B cell (primary cell): ENCODE measurements around the gene LUM. TPM values are rescaled to one million over a fixed set of nuclear protein-coding genes. Genes with fewer than 3 reads are reported as not detected.

ENCODE experiments used
- ATAC-seq: fragments of 200-7000 bp; cut with Tn5 transposase; one replicate; pipeline ENCODE4 v1.10.0; 2021; ENCODE audit warnings: low read depth, mild to moderate bottlenecking, moderate number of reproducible peaks, moderate library complexity
- CTCF ChIA-PET: fragments of 350-600 bp; sonication (Branson Sonifier 250); formaldehyde crosslinking; loops from one replicate; lab custom pipeline; 2021; ENCODE audit warnings: antibody characterized with exemption, inconsistent platforms; lab: Charles Lee
- POLR2A ChIA-PET: fragments of 350-600 bp; sonication (Branson Sonifier 250); formaldehyde crosslinking; loops from one replicate; lab custom pipeline; 2021; ENCODE audit warnings: antibody characterized with exemption; lab: Charles Lee
- DNase-seq: peaks from one replicate; pipeline ENCODE4 v3.0.0; 2013
- H2AFZ ChIP-seq: 2 replicates; pipeline ENCODE4 v1.6.1; 2012; ENCODE audit warnings: mild to moderate bottlenecking, low read depth, low read length; ENCODE audit not compliant: insufficient read depth, poor library complexity, severe bottlenecking
- H3K27ac ChIP-seq, 2 donors: 1 replicate in 1 of 2; 2 replicates in 1 of 2; pipeline ENCODE4 v1.5.1; 2012 to 2013; ENCODE audit warnings: low read length in 2 of 2, mild to moderate bottlenecking in 2 of 2, moderate library complexity in 1 of 2
- H3K27me3 ChIP-seq, 4 experiments: fragments of 200-600 bp in 1 of 4; sonication (generic) in 1 of 4; replicated peaks in 1 of 4; 1 replicate in 2 of 4; 2 replicates in 2 of 4; pipeline versions ENCODE4 v1.6.1 to v1.7.0; 2013 to 2016; ENCODE audit warnings: low read length in 3 of 4, mild to moderate bottlenecking in 2 of 4, mixed read lengths in 1 of 4, moderate library complexity in 1 of 4; ENCODE audit not compliant: insufficient read depth in 4 of 4, control insufficient read depth in 3 of 4; ENCODE audit errors: control extremely low read depth in 1 of 4
- H3K36me3 ChIP-seq, 2 experiments: replicated peaks in 1 of 2; 1 replicate in 1 of 2; 2 replicates in 1 of 2; pipeline versions ENCODE4 v1.6.1 to v1.7.1; 2013; ENCODE audit warnings: low read length in 1 of 2; ENCODE audit not compliant: insufficient read depth in 2 of 2, control insufficient read depth in 1 of 2; ENCODE audit errors: control extremely low read depth in 1 of 2, extremely low read depth in 1 of 2
- H3K4me1 ChIP-seq, 2 donors: fragments of 200-600 bp in 1 of 2; sonication (generic) in 1 of 2; 1 replicate in 1 of 2; 2 replicates in 1 of 2; pipeline versions ENCODE4 v1.5.1 to v1.6.1; 2013 to 2017; ENCODE audit warnings: low read length in 2 of 2; ENCODE audit not compliant: control insufficient read depth in 2 of 2, insufficient read depth in 2 of 2
- H3K4me2 ChIP-seq: replicated peaks from 2 replicates; pipeline ENCODE3; 2012; ENCODE audit warnings: mild to moderate bottlenecking, low read depth, low read length; ENCODE audit not compliant: poor library complexity, severe bottlenecking
- H3K4me3 ChIP-seq, 5 experiments: fragments of 200-600 bp in 1 of 5; sonication (generic) in 1 of 5; 1 replicate in 3 of 5; 2 replicates in 2 of 5; pipeline versions ENCODE4 v1.5.1 to v1.7.0; 2011 to 2016; ENCODE audit warnings: low read length in 4 of 5, mild to moderate bottlenecking in 4 of 5, low read depth in 2 of 5, control low read depth in 1 of 5, moderate library complexity in 1 of 5; ENCODE audit not compliant: insufficient read depth in 1 of 5; ENCODE audit errors: control extremely low read depth in 1 of 5, extremely low read depth in 1 of 5
- H3K79me2 ChIP-seq: fragments of 200-600 bp; sonication (generic); one replicate; pipeline ENCODE4 v1.6.0; 2016; ENCODE audit warnings: low read length; ENCODE audit not compliant: control insufficient read depth, insufficient read depth
- H3K9ac ChIP-seq: fragments of 200-600 bp; sonication (generic); 2 replicates; pipeline ENCODE4 v1.6.1; 2017; ENCODE audit warnings: mild to moderate bottlenecking, low read length, moderate library complexity
- H3K9me3 ChIP-seq, 3 donors: one replicate each; pipeline versions ENCODE4 v1.6.1 to v1.7.1; 2013; ENCODE audit warnings: low read length in 2 of 3; ENCODE audit not compliant: control insufficient read depth in 2 of 3, insufficient read depth in 1 of 3; ENCODE audit errors: control extremely low read depth in 1 of 3
- H4K20me1 ChIP-seq: 2 replicates; pipeline ENCODE4 v1.6.0; 2012; ENCODE audit warnings: mild to moderate bottlenecking, low read length; ENCODE audit not compliant: insufficient read depth, control insufficient read depth, poor library complexity, severe bottlenecking
- H3K27ac Mint-ChIP-seq: one replicate; pipeline ENCODE4 v1.8.0; 2021; ENCODE audit warnings: mixed read lengths
- H3K27me3 Mint-ChIP-seq: one replicate; pipeline ENCODE4 v1.8.0; 2021; ENCODE audit warnings: mixed read lengths
- H3K4me1 Mint-ChIP-seq: one replicate; pipeline ENCODE4 v1.8.0; 2021; ENCODE audit warnings: mixed read lengths
- H3K4me3 Mint-ChIP-seq: one replicate; pipeline ENCODE4 v1.8.0; 2021; ENCODE audit warnings: mixed read lengths
- H3K9me3 Mint-ChIP-seq: one replicate; pipeline ENCODE4 v1.8.0; 2022; ENCODE audit warnings: mixed read lengths; ENCODE audit not compliant: insufficient read depth
- EZH2 ChIP-seq: IDR thresholded peaks from 2 replicates; pipeline ENCODE4 v1.6.1; 2012; ENCODE audit warnings: borderline replicate concordance, low read depth, mild to moderate bottlenecking, moderate library complexity, low read length; ENCODE audit not compliant: insufficient read depth, poor library complexity, severe bottlenecking
- WGBS: methylation state at CpG from one replicate; pipeline ENCODE4 v1.1.5; 2013; ENCODE audit warnings: missing lambda C conversion rate; ENCODE audit not compliant: insufficient coverage; 5-methylcytosine and 5-hydroxymethylcytosine counted together
- intact Hi-C: fragments of 100-400 bp; cut with micrococcal nuclease; formaldehyde crosslinking; loops from one replicate; pipeline ENCODE4 v1.10.0; 2022
- polyA plus RNA-seq: library from polyadenylated mRNA; depleted of rRNA; stranded (reverse); fragments of >200 nt; gene quantifications from 2 replicates; pipeline ENCODE4 v1.2.3, GENCODE V29; 2012
- total RNA-seq, 2 donors: library from RNA; stranded (reverse); fragments of 120-200 nt in 1 of 2; gene quantifications; 1 replicate in 1 of 2; 2 replicates in 1 of 2; pipeline versions ENCODE4 v1.2.3 to v1.2.4, GENCODE V29; 2013 to 2022
- TF ChIP-seq, protein P1 (sequence below): fragments of 200-600 bp; IDR thresholded peaks from one replicate; pipeline ENCODE4 v1.8.0; 2022; ENCODE audit warnings: antibody characterized with exemption, mild to moderate bottlenecking

Gene LUM
- total and polyA plus RNA-seq, 2 donors (not counting 1 experiment from before 2014, with no cell fraction given): not detected

DNA sequence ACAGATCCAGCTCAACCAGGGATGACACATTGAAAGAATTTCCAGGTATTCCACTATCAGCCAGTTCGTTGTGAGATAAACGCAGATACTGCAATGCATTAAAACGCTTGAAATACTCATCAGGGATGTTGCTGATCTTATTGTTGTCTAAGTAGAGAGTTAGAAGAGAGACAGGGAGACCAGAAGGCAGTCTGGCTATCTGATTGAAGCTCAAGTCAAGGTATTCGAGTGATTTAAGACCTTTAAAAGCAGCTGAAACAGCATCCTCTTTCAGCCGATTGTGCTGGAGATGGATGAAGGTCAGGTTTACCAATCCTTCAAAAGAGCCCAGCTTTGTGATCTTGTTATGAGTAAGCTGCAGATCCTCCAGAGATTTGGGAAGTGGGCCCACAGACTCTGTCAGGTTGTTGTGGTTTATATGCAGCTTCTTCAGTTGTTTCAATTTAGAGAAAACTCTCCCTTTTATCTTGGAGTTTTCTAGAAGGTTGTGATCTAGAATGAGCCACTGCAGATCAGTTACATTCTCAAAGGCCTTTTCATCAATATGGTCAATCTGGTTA lies 3.0 kb downstream of the LUM start:
- Histone ChIP-seq H3K4me2 (no peak overlapping the region), H2AFZ (no peak overlapping the region), H3K79me2 (no peaks in the 10 kb centered on the region), H3K27ac (no peak overlapping the region), H3K4me3 (no peak overlapping the region), H4K20me1 (no peaks in the 10 kb centered on the region), H3K9me3 (no peaks in the 10 kb centered on the region), H3K27me3 (no peaks in the 10 kb centered on the region), H3K36me3 (no peaks in the 10 kb centered on the region), H3K4me1 (no peaks in the 10 kb centered on the region), H3K9ac (no peak overlapping the region)
- 98% methylated on average over 5 of the region's 5 CpGs for WGBS
- TF ChIP-seq, protein P1, sequence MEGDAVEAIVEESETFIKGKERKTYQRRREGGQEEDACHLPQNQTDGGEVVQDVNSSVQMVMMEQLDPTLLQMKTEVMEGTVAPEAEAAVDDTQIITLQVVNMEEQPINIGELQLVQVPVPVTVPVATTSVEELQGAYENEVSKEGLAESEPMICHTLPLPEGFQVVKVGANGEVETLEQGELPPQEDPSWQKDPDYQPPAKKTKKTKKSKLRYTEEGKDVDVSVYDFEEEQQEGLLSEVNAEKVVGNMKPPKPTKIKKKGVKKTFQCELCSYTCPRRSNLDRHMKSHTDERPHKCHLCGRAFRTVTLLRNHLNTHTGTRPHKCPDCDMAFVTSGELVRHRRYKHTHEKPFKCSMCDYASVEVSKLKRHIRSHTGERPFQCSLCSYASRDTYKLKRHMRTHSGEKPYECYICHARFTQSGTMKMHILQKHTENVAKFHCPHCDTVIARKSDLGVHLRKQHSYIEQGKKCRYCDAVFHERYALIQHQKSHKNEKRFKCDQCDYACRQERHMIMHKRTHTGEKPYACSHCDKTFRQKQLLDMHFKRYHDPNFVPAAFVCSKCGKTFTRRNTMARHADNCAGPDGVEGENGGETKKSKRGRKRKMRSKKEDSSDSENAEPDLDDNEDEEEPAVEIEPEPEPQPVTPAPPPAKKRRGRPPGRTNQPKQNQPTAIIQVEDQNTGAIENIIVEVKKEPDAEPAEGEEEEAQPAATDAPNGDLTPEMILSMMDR: no peak
- TF ChIP-seq EZH2: no peak
- DNase-seq: no peak
- Mint-ChIP-seq H3K4me3 (no peak overlapping the region), H3K27ac (no peak overlapping the region), H3K27me3 (no peaks in the 10 kb centered on the region), H3K9me3 (no peaks in the 10 kb centered on the region), H3K4me1 (no peaks in the 10 kb centered on the region)
- ChIA-PET POLR2A (no interaction called here), CTCF (interaction anchor here (1.4 kb wide), 2 partner anchors 9 to 11 kb away, joined by 4 read pairs; no protein-coding TSS in a partner anchor)
- no peak for ATAC-seq
- intact Hi-C loops: no loop called here

DNA sequence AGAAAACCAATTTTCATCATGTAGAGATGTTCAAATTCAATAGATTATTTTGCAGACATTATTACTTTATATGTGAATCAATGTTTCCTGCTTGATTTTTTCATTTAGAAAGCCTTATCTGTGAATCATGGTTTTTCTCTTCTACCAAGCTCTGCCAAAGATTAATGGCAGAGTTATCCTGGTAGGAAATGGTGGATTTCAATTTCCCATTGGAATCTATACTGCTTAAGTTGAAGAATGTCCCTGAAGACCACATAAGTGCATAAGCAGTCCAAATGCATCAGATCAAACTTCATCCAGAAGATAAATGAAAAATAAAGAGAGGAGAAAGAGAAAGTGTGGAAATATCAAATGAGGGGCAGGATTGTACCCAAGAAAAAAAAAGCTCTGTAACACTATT lies 5.0 kb downstream of the LUM start:
- Histone ChIP-seq H4K20me1 (no peaks in the 10 kb centered on the region), H3K4me3 (no peak overlapping the region), H3K9me3 (no peaks in the 10 kb centered on the region), H2AFZ (no peak overlapping the region), H3K27me3 (no peaks in the 10 kb centered on the region), H3K27ac (no peak overlapping the region), H3K36me3 (no peaks in the 10 kb centered on the region), H3K4me1 (no peaks in the 10 kb centered on the region), H3K79me2 (no peaks in the 10 kb centered on the region), H3K4me2 (no peak overlapping the region), H3K9ac (no peak overlapping the region)
- ATAC-seq: no peak
- TF ChIP-seq, protein P1: no peak
- TF ChIP-seq EZH2: no peak
- no peak for DNase-seq
- ChIA-PET CTCF (no interaction called here), POLR2A (no interaction called here)
- Mint-ChIP-seq H3K27ac (no peak overlapping the region), H3K4me1 (no peaks in the 10 kb centered on the region), H3K4me3 (no peak overlapping the region), H3K9me3 (no peaks in the 10 kb centered on the region), H3K27me3 (no peaks in the 10 kb centered on the region)
- intact Hi-C loops: no loop called here
